ENCODE measurements around the gene CGREF1. TPM values are rescaled to one million over a fixed set of nuclear protein-coding genes. Genes with fewer than 3 reads are reported as not detected.

Gene CGREF1
- total RNA-seq, 3 donors from 2014 or later = 0.41 to 1.9 (median 1.5) TPM

DNA sequence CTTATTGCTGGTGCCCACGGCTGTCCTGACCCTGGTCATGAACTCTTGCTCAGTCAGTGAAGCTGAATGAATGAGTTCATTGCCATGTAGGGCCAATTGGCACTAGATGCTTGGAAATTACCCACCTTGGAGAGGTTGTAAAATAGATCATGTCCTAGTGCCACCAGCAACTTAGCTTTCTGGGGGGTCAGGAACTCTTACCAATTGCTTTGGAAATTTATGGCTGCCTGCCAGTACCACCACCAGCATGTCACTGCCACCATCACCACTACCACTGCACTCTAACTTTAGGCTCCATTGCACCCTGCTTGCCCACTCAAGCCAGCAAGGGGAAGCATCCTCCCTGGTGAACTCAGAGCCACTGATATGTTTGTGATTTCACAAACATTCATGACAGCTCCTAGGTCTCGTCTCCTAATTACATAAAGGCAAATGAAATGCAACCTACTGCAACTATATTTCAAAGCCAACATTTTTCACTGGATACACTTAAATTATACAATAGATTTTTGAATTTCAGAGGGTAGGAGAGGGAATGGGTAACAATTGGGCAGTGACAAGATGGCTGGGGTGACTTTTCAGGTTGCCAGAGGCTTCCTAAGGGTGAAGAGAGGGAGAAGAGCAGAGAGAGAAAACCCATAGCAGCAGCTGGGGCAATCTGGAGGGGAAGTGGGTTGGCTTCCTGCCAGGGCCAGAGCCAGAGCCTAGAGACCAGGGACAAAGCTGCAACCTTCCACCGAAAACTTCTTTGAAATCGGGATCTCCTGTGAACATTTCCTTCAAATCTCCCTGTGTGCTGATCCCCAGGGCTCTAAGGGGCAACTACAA, 44.0 kb downstream of the CGREF1 start:
- TF ChIP-seq, protein P1, sequence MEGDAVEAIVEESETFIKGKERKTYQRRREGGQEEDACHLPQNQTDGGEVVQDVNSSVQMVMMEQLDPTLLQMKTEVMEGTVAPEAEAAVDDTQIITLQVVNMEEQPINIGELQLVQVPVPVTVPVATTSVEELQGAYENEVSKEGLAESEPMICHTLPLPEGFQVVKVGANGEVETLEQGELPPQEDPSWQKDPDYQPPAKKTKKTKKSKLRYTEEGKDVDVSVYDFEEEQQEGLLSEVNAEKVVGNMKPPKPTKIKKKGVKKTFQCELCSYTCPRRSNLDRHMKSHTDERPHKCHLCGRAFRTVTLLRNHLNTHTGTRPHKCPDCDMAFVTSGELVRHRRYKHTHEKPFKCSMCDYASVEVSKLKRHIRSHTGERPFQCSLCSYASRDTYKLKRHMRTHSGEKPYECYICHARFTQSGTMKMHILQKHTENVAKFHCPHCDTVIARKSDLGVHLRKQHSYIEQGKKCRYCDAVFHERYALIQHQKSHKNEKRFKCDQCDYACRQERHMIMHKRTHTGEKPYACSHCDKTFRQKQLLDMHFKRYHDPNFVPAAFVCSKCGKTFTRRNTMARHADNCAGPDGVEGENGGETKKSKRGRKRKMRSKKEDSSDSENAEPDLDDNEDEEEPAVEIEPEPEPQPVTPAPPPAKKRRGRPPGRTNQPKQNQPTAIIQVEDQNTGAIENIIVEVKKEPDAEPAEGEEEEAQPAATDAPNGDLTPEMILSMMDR (IDR thresholded peaks at IDR 0.05) = no peak
- intact Hi-C loops (cut with DNase I, micrococcal nuclease) = no loop called here
- H3K4me1 ChIP-seq (ENCODE audit: low read depth) = peaks cover 21% of the 10 kb centered on the region

DNA sequence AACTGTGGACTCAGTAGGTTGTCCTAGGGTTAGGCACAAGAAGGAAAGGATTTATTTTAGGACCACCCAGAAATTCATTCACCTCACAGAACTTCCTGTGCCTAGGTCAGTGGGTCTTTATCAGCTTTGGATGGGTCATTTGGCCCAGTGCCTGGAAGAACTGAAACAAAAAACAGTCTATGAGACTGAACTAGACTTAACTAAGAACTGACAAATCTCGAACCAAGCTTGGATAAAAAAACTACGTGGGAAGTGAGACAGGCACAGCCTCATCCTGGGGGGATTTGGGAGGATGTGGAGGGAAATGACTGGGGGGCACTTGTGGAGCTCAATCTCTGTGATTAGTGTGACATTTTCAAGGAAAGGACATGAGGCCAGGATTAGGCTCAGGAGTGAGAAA, 45.1 kb downstream of the CGREF1 start:
- Histone ChIP-seq H3K4me3 (no peak overlapping the region), H3K9me3 (no peaks in the 10 kb centered on the region), H3K36me3 (ENCODE audit: low read depth) (no peaks in the 10 kb centered on the region), H3K4me1 (ENCODE audit: low read depth) (peaks cover 24% of the 10 kb centered on the region)
- TF ChIP-seq, protein P1 (IDR thresholded peaks at IDR 0.05) = no peak
- ATAC-seq (no peak), DNase-seq (peak in 1 of 3 donors; percentile 24)
- intact Hi-C loops (cut with DNase I, micrococcal nuclease) = no loop called here

More for the DNA sequence above, 44.0 kb downstream of the CGREF1 start:
- ATAC-seq = no peak
- Histone ChIP-seq H3K4me3 (no peak overlapping the region), H3K36me3 (ENCODE audit: low read depth) (no peaks in the 10 kb centered on the region), H3K9me3 (no peaks in the 10 kb centered on the region)
- peak; percentile 65 to 71 (median 71) for DNase-seq

- intact Hi-C loops (cut with DNase I, micrococcal nuclease) = no loop called here
- TF ChIP-seq, protein P1 (IDR thresholded peaks at IDR 0.05) = no peak
- Histone ChIP-seq H3K4me3 (no peak overlapping the region), H3K9me3 (no peaks in the 10 kb centered on the region), H3K4me1 (ENCODE audit: low read depth) (peaks cover 24% of the 10 kb centered on the region), H3K36me3 (ENCODE audit: low read depth) (no peaks in the 10 kb centered on the region)
- ATAC-seq (no peak), DNase-seq (no peak)
These were observed 46.0 kb downstream of the CGREF1 start for GRCh38 chr2:27072920-27073319.

GRCh38 chr2:27071990-27072830, 46.7 kb downstream of the CGREF1 start:
- TF ChIP-seq, protein P1 (IDR thresholded peaks at IDR 0.05) = no peak
- no peaks in the 10 kb centered on the region for H3K36me3 ChIP-seq (ENCODE audit: low read depth)
- DNase-seq (peak; percentile 66 to 75 (median 74)), ATAC-seq (peak; percentile 19)
- peak overlapping the region; percentile 55 for H3K4me3 ChIP-seq
- H3K9me3 ChIP-seq = no peaks in the 10 kb centered on the region
- intact Hi-C loops (cut with DNase I, micrococcal nuclease) = no loop called here
- peaks cover 24% of the 10 kb centered on the region for H3K4me1 ChIP-seq (ENCODE audit: low read depth)

DNA sequence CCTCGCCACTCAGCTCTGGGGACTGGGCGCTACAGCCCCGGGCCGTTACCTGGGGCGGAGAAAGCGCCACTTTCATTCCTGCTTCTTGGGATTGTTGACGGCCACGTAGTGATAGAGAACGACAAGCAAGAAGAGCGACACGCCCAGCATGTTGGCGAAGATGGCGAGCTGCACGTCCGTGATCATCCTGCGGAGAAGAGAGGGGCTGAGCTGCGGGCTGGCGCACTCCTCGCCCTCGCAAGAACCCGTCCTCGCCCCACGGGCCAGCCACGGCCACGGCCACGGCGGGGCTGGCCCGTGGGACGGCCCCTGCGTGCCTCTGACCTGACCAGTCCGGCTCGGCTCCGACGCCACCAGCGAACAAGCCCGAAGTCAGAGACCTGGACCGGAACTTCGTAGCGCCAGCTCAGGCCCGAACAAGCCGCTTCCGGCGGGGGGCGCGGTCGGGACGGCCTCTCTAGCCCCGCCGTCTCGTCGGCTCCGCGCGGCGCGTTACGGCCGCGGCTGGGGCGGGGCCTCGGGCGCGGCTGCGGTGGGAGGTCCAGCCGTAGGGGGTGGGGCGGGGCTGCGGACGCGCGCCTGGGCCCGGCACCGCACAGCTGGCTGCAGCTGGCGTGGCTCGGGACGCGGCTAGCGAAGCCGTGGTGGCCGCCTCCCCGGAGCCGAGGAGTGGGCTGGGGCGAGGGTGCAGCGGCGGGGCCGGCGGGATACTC, 47.5 kb downstream of the CGREF1 start, which contains the start of gene OST4:
OST4 (minus strand) TSS at position 378 of the 713 bp plus-strand sequence.
- ATAC-seq (peak; percentile 97), DNase-seq (peak; percentile 96)
- TF ChIP-seq, protein P1 (IDR thresholded peaks at IDR 0.05) = peak; percentile 15
- Histone ChIP-seq H3K36me3 (ENCODE audit: low read depth) (no peaks in the 10 kb centered on the region), H3K4me3 (peak within 1 kb of the TSS; percentile 55), H3K9me3 (no peaks in the 10 kb centered on the region), H3K4me1 (ENCODE audit: low read depth) (peaks cover 24% of the 10 kb centered on the region)
- intact Hi-C loops (cut with DNase I, micrococcal nuclease) = no loop called here
